Body of pancreas (tissue), 4 donors: Measurements from ENCODE around the gene WFS1.

ENCODE experiments used
- CTCF ChIP-seq, 7 experiments: fragments of 450-650 bp in 4 of 7; fragments of 200-600 bp in 3 of 7; sonication (generic) in 3 of 7; IDR thresholded peaks; one replicate each; pipeline ENCODE4 v1.5.1; 2016 to 2019; ENCODE audit warnings: antibody characterized with exemption in 7 of 7
- POLR2A ChIP-seq, 3 donors: fragments of 450-650 bp; IDR thresholded peaks; one replicate each; pipeline ENCODE4 v1.6.1; 2016; ENCODE audit warnings: antibody characterized with exemption in 3 of 3, mild to moderate bottlenecking in 2 of 3

- TF ChIP-seq CTCF (IDR thresholded peaks at IDR 0.05): no peak
- TF ChIP-seq POLR2A (IDR thresholded peaks at IDR 0.05): no peak
Observed at GRCh38 chr4:6299875-6300274, 30.2 kb downstream of the WFS1 start.
